Hepatocyte (in vitro differentiated cells): ENCODE results near the gene MOG.

ENCODE experiments used
- CTCF ChIP-seq: fragments of 200-600 bp; sonication (generic); IDR thresholded peaks from 2 replicates; pipeline ENCODE4 v1.5.1; 2016; ENCODE audit warnings: antibody characterized with exemption, mild to moderate bottlenecking; ENCODE audit not compliant: poor library complexity
- EZH2 ChIP-seq: fragments of 200-600 bp; sonication (generic); IDR thresholded peaks from 2 replicates; pipeline ENCODE4 v1.6.1; 2016; ENCODE audit warnings: antibody characterized with exemption, mild to moderate bottlenecking, borderline replicate concordance

GRCh38 chr6:29656798-29657197, at the start of gene MOG:
- TF ChIP-seq CTCF (no peak), EZH2 (no peak)
